K562 (cell line): ENCODE data around the gene IFNW1. TPM values are rescaled to one million over a fixed set of nuclear protein-coding genes. Genes with fewer than 3 reads are reported as not detected.

Experiments used
- ATAC-seq: fragments of 200-7000 bp; cut with Tn5 transposase; 3 replicates; pipeline ENCODE4 v1.9.1; 2020; ENCODE audit warnings: moderate library complexity
- BruUV-seq: library from RNA; stranded (reverse); fragments of 400-500 nt; replicated peaks from 2 replicates; lab custom pipeline; 2021; lab: Mats Ljungman, UMichigan
- CTCF ChIA-PET: fragments of 300-600 bp; formaldehyde crosslinking; extraction: SDS; loops from one replicate; lab custom pipeline; 2021; ENCODE audit warnings: low intra/inter-chr PET ratio; lab: Yijun Ruan, JAX
- POLR2A ChIA-PET: fragments of 300-600, 350-650 bp; sonication (Branson Sonifier 250); formaldehyde crosslinking; extraction: SDS; loops from one replicate; lab custom pipeline; 2021; ENCODE audit warnings: antibody characterized with exemption, inconsistent platforms; lab: Yijun Ruan, JAX
- DNase-seq, 4 experiments: peaks; one replicate each; pipeline versions ENCODE4 v3.0.0 to v3.0.0-alpha.2; 2011 to 2018; ENCODE audit warnings: low spot score in 3 of 4, mixed read lengths in 3 of 4; ENCODE audit errors: extremely low read depth in 1 of 4
- FAIRE-seq: peaks from 2 replicates; lab custom pipeline; 2011; peaks lifted over from hg19 to GRCh38; lab: Jason Lieb, UNC
- H2AFZ ChIP-seq: 2 replicates; pipeline ENCODE4 v1.6.0; 2011; ENCODE audit warnings: low read depth, low read length, control low read depth, inconsistent platforms
- H3K27ac ChIP-seq: fragments of 200-600 bp; 3 replicates; pipeline ENCODE4 v1.8.0; 2011; ENCODE audit warnings: low read depth, mild to moderate bottlenecking, control low read depth, inconsistent platforms, low read length, moderate library complexity, mixed read lengths; ENCODE audit errors: extremely low read depth
- H3K27me3 ChIP-seq, 2 experiments: fragments of 300-600 bp in 1 of 2; 2 replicates in 1 of 2; 3 replicates in 1 of 2; pipeline versions ENCODE4 v1.6.0 to v1.8.0; 2011; ENCODE audit warnings: inconsistent platforms in 2 of 2, low read length in 2 of 2, mild to moderate bottlenecking in 1 of 2, mixed read lengths in 1 of 2, moderate library complexity in 1 of 2; ENCODE audit not compliant: control insufficient read depth in 2 of 2, insufficient read depth in 2 of 2
- H3K36me3 ChIP-seq: fragments of 300-600 bp; 3 replicates; pipeline ENCODE4 v1.8.0; 2011; ENCODE audit warnings: mild to moderate bottlenecking, low read length, inconsistent platforms; ENCODE audit not compliant: control insufficient read depth, insufficient read depth
- H3K4me1 ChIP-seq, 2 experiments: fragments of 200-600 bp in 1 of 2; replicated peaks in 1 of 2; 2 replicates in 1 of 2; 3 replicates in 1 of 2; pipeline versions ENCODE4 v1.5.1 to v1.8.0; 2011; ENCODE audit warnings: inconsistent platforms in 2 of 2, low read length in 2 of 2, mild to moderate bottlenecking in 1 of 2, mixed read lengths in 1 of 2, moderate library complexity in 1 of 2; ENCODE audit not compliant: control insufficient read depth in 2 of 2, insufficient read depth in 2 of 2
- H3K4me2 ChIP-seq: 2 replicates; pipeline ENCODE4 v1.6.1; 2011; ENCODE audit warnings: low read length, control low read depth, inconsistent platforms, mixed read lengths; ENCODE audit not compliant: insufficient read depth
- H3K4me3 ChIP-seq: fragments of 200-600 bp; sonication (generic), shearing (Covaris generic); 2 replicates; pipeline ENCODE4 v1.5.1; 2016; ENCODE audit warnings: control low read depth, inconsistent platforms
- H3K79me2 ChIP-seq: fragments of 200-600 bp; 3 replicates; pipeline ENCODE4 v1.8.0; 2011; ENCODE audit warnings: low read length, inconsistent platforms; ENCODE audit not compliant: control insufficient read depth, insufficient read depth
- H3K9ac ChIP-seq, 2 experiments: 2 replicates each; pipeline versions ENCODE4 v1.6.0 to v1.6.1; 2011; ENCODE audit warnings: low read depth in 2 of 2, low read length in 2 of 2, control low read depth in 1 of 2, inconsistent platforms in 1 of 2, mild to moderate bottlenecking in 1 of 2, mixed read lengths in 1 of 2; ENCODE audit not compliant: insufficient read depth in 1 of 2
- H3K9me1 ChIP-seq: one replicate; pipeline ENCODE4 v1.6.0; 2011; ENCODE audit warnings: inconsistent platforms, mild to moderate bottlenecking, low read length, moderate library complexity; ENCODE audit not compliant: control insufficient read depth, insufficient read depth
- H3K9me3 ChIP-seq: replicated peaks from 2 replicates; pipeline ENCODE4 v1.5.1; 2011; ENCODE audit warnings: low read depth, low read length, inconsistent platforms; ENCODE audit not compliant: control insufficient read depth, insufficient read depth
- H4K20me1 ChIP-seq: replicated peaks from 2 replicates; pipeline ENCODE4 v1.6.1; 2011; ENCODE audit warnings: low read length, inconsistent platforms, mixed read lengths; ENCODE audit not compliant: control insufficient read depth, insufficient read depth
- CREB3L1 ChIP-seq: fragments of 450-650 bp; IDR thresholded peaks from 2 replicates; pipeline ENCODE4 v1.6.1; 2014; ENCODE audit warnings: low read depth, mild to moderate bottlenecking, moderate library complexity, borderline replicate concordance
- FOXP1 ChIP-seq: sonication (generic); formaldehyde crosslinking; IDR thresholded peaks from 2 replicates; pipeline ENCODE4 v1.8.0; 2022; ENCODE audit warnings: mild to moderate bottlenecking, missing genetic modification reagents
- HDAC8 ChIP-seq: fragments of 450-650 bp; IDR thresholded peaks from 2 replicates; pipeline ENCODE4 v1.6.1; 2016; ENCODE audit warnings: mild to moderate bottlenecking, missing genetic modification characterization, moderate library complexity, missing compliant biosample characterization
- PHF21A ChIP-seq: fragments of 450-650 bp; IDR thresholded peaks from 2 replicates; pipeline ENCODE4 v1.6.1; 2017; ENCODE audit warnings: low read depth, borderline replicate concordance
- SETDB1 ChIP-seq: IDR thresholded peaks from one replicate; pipeline ENCODE4 v1.6.1; 2012; ENCODE audit warnings: low read length, control low read depth, inconsistent platforms
- SP2 ChIP-seq: IDR thresholded peaks from 2 replicates; pipeline ENCODE4 v1.6.1; 2011; ENCODE audit warnings: mild to moderate bottlenecking, low read depth, low read length, moderate library complexity; ENCODE audit not compliant: poor library complexity, severe bottlenecking; ENCODE audit errors: extremely low read depth
- ZFPM2 ChIP-seq: fragments of 250-450 bp; sonication (Bioruptor Pico); IDR thresholded peaks from 2 replicates; pipeline ENCODE4 v1.5.1; 2022; ENCODE audit warnings: mild to moderate bottlenecking
- WGBS: fragments of 100-300 bp; shearing (Covaris generic); methylation state at CpG from one replicate; pipeline ENCODE4 v1.1.6; 2016; ENCODE audit warnings: low coverage, mixed read lengths; ENCODE audit not compliant: insufficient coverage; ENCODE audit errors: missing lambda C conversion rate; 5-methylcytosine and 5-hydroxymethylcytosine counted together
- in situ Hi-C: fragments of 300-500 bp; cut with MboI; formaldehyde crosslinking; loops from 4 replicates; pipeline ENCODE4 v1.15.0; 2018; ENCODE audit warnings: inconsistent platforms, mixed read lengths
- intact Hi-C: fragments of 100-400 bp; cut with micrococcal nuclease; formaldehyde crosslinking; loops from 2 replicates; pipeline ENCODE4 v1.14.2; 2022
- polyA plus RNA-seq, 8 experiments: library from polyadenylated mRNA; depleted of rRNA in 4 of 8; stranded (reverse) in 5 of 8; unstranded in 3 of 8; fragments of >200 nt; fragmentation: Nextera tagmentation in 2 of 8; fragmentation: Illumina TruSeq in 1 of 8; extraction: Ambion mirVana in 2 of 8; extraction: Trizol in 1 of 8; gene quantifications; 2 replicates each; pipeline versions ENCODE4 v1.2.1 to v1.2.3, GENCODE V29; 2011 to 2014; ENCODE audit warnings: inconsistent platforms in 1 of 8, missing spikeins in 1 of 8
- total RNA-seq, 7 experiments: library from RNA; depleted of rRNA in 6 of 7; stranded (reverse); fragments of >200 nt in 6 of 7; fragmentation: Illumina TruSeq in 2 of 7; extraction: Trizol in 2 of 7; gene quantifications; 2 replicates each; pipeline versions ENCODE4 v1.2.1 to v1.2.3, GENCODE V29; 2011 to 2021; ENCODE audit warnings: low replicate concordance in 1 of 7
- TF ChIP-seq, protein P1 (sequence below): fragments of 250-450 bp; sonication (Bioruptor Pico); IDR thresholded peaks from 2 replicates; pipeline ENCODE4 v1.4.0; 2020

The IFNW1 gene
- total and polyA plus RNA-seq, 9 of the 15 experiments (the other 6 are each of a cell fraction or from before 2014, with no cell fraction given): not detected

DNA sequence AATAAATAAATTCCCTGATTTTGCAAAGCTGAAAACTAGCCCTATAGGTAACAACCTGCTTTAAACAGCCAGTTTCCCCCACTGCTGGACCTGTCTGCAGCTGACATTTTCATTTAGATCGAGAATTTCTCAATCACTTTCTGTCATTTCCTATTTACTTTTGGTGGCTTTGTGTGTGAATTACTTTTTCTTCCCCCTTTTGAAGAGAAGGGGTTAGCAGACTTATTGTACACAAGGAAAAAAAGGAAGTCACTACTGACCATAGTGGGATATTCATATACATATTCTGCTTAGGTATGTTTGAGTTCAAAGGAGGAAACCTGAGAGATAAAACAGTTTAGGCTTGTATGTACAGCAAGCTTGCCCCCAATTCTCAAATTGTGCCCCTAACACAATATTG lies 36.8 kb downstream of the IFNW1 start (continued):
- TF ChIP-seq, protein P1, sequence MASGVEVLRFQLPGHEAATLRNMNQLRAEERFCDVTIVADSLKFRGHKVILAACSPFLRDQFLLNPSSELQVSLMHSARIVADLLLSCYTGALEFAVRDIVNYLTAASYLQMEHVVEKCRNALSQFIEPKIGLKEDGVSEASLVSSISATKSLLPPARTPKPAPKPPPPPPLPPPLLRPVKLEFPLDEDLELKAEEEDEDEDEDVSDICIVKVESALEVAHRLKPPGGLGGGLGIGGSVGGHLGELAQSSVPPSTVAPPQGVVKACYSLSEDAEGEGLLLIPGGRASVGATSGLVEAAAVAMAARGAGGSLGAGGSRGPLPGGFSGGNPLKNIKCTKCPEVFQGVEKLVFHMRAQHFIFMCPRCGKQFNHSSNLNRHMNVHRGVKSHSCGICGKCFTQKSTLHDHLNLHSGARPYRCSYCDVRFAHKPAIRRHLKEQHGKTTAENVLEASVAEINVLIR (CRISPR knock-in tag): no peak

DNA sequence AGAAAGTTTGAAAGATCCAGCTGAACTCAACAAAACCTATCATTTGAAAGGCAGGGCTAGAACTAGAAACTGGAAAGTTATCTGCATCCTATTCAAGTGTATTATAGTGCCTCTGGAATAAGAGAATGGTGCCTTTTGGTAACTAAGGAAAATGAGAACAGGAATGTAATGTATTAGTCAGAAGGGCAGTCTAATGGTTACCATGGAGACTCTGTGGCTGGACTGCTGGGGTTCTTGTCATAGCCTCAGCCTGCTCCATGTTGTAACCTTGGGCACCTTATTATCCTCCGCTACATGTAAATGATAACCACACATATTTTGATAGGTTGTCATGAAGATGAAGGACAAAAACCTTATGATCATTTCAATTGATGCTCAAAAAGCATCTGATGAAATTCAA lies 39.3 kb downstream of the IFNW1 start:
- ChIA-PET POLR2A (no interaction called here), CTCF (no interaction called here)
- Histone ChIP-seq H3K4me2 (no peak overlapping the region), H3K27ac (no peak overlapping the region), H3K4me1 (no peaks in the 10 kb centered on the region), H3K9me3 (no peaks in the 10 kb centered on the region), H3K9ac (no peak overlapping the region), H2AFZ (no peak overlapping the region), H3K36me3 (no peaks in the 10 kb centered on the region), H4K20me1 (no peaks in the 10 kb centered on the region), H3K79me2 (no peaks in the 10 kb centered on the region), H3K4me3 (no peak overlapping the region), H3K9me1 (no peaks in the 10 kb centered on the region), H3K27me3 (no peaks in the 10 kb centered on the region)
- ATAC-seq: no peak
- TF ChIP-seq CREB3L1 (no peak), ZFPM2 (CRISPR knock-in tag) (no peak), SP2 (no peak), HDAC8 (tag) (no peak), SETDB1 (no peak), PHF21A (no peak), FOXP1 (CRISPR knock-in tag) (no peak)
- no CpG with 5 or more reads among the region's 1 CpG for WGBS
- intact Hi-C loops (no loop called here), in situ Hi-C loops (no loop called here)
- FAIRE-seq: no peak
- DNase-seq: no peak
- BruUV-seq: no TSS peak
